DMS114 treated with DMSO at 0.1 percent for 48 hours (cell line): Measurements from ENCODE around the gene CD40.
A peak's percentile ranks its signal among the peaks of the same experiment; 100 is the strongest.

Source experiments
- DNase-seq: peaks from one replicate; lab custom pipeline; 2025; ENCODE audit not compliant: unreplicated experiment; lab: John Stamatoyannopoulos, UW

CD40 gene

GRCh38 chr20:46117704-46118467 is at the start of gene CD40:
CD40 (plus strand) TSS chr20:46118314; CDS start chr20:46118344, 30 bp downstream.
- DNase-seq = peak; percentile 65

- DNase-seq = no peak
Observed at GRCh38 chr20:46070215-46070900, 47.8 kb upstream of the CD40 start.

GRCh38 chr20:46071573-46071972 is 46.5 kb upstream of the CD40 start:
- no peak for DNase-seq

DNA sequence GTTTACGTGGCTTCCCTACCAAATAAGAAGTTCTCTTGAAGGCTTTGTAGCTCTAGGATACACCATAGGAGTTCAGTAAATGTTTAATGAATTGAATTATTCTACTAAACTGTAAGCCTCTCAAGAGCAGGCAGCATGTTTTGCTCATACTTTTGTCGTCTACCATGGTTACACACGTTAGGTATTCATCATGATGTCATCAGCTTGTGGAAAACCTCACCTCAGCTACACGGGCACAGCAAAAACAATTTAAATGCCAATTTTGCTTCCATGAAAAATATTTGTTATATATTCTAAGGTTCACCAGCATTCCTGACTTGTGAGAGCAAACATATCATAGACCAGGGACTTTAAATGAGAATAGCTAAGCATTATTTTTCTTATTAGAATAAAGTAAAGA is 45.1 kb upstream of the CD40 start:
- no peak for DNase-seq

DNA sequence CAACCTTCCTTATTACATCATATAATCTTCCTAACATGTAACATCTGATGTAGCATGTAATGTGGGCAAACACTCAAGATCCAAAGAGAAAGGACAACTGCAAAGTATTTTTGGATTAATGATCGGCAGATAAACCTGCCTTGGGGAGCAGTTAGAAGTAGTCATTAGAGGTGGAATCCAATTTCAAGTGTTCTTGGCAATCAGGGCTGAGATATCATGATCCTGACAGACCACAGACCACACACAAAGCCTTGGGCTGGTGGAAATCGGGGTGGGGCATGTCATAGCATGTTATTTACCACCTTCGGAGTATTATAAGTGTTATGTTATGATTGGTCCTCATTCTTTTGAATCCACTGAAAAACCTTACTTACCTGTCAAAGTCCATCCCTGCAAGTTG is 44.7 kb upstream of the CD40 start:
- no peak for DNase-seq

GRCh38 chr20:46074006-46074405 is 44.1 kb upstream of the CD40 start:
- DNase-seq = no peak

- DNase-seq = no peak
Observed at GRCh38 chr20:46076806-46077205, 41.3 kb upstream of the CD40 start.

DNA sequence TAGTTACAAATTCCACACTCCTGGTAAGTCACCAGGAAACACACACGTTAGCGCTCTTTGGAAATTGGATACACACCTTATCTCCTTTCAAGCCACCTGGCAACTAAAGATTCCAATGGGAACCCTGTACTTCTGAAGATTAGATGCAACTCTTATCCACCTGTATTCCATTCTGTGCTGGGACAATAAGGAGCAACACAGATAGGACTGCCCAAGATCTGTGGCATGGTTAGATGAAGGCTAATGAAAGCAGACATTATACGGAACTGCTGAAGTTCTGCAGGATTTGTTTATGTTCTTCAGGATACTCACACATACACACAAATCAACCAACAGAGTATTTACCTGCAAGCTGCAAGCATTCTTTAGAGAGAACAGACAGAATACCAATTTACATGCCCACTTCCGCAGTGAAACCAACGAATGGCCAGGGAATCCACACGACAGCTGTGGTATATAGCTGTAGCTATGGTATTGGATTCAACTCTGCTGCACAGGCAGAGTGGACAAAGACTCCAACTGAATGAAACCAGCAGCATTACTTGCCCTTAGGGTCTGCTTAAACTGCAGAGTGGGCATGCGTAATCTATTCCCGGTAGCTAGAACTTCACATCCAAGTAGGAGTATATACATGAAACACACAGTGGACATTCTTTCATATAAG is 40.3 kb upstream of the CD40 start:
- DNase-seq = no peak

DNA sequence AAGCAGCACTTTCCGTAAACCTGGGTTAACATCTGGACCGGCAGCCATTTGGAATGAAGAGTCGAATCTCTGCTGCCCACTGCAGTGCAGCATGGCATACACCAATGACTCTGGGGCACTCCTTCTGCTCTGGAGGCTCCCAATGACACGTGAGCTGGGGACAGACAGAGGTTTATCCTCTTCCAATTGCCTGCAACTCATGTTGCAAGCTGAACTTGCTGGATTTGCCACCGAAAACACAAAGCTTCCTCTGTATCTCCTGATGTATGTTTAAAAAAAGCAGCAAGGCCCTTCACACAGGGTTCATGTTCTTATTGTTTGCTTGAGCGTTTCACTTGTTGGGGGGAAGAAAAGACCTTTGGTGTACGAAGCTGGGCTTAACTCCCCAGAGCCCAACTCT is 39.2 kb upstream of the CD40 start:
- no peak for DNase-seq

DNA sequence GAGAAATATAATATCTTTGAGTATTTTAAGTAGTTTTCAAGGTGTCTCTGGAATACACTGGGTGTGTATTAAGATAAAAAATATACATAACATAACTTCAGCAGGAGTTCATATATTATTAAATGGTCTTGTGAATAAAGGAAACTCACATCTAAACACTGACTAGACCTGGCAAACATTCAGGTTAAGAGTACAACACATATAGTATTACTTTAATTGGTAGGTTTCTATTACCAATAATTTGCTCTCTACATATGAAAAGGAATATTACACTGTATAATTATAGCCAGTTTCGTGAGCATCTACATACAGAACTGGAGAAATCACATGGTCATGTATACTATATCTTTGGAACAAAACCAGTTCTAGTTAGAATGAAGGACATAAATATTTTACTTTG is 37.0 kb upstream of the CD40 start:
- no peak for DNase-seq

DNA sequence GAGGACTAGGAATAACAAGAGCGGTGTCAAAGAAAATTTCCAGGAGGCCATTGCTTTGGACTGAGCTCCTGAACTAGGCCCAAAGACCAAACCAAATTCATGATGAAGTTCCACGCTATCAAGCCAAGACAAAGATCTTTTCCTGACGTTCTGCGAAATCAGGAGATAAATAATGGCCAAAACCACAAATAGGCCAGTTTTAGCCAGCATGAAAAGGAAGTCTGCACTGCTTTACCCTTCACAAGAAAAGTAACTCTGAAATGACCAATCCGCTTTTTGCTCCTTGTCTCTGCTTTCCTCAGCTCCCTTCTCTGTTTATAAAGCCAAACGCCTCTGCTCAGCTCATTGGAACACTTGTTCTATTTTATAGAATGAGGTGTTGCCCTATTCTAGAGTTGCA is 35.0 kb upstream of the CD40 start:
- no peak for DNase-seq

DNA sequence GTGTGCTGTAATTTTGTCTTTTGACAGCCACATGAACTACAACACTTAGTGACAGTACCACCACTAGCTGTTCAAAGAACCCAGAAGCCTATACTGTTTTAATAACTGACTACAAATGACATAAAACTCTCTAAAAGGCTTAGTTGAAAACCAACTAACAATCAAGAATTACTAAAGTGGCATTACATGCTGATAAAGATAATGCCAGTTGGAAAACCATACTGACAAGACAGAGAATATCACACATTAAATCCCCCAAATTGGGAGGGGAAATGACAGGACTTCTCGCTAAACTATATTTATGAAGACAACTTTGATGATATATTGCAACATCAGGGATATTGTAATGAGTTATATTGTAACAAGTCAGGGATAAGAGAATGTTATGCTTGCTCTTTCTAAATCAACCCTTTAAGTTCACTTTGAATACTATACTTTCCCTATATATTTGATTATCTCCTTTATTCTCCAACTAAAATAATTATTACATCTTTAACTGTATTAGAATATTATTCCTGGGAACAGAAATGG is 34.5 kb upstream of the CD40 start:
- DNase-seq = no peak

GRCh38 chr20:46084805-46085178 is 33.3 kb upstream of the CD40 start:
- no peak for DNase-seq

- DNase-seq = no peak
Observed at GRCh38 chr20:46085179-46085851, 32.8 kb upstream of the CD40 start.

DNA sequence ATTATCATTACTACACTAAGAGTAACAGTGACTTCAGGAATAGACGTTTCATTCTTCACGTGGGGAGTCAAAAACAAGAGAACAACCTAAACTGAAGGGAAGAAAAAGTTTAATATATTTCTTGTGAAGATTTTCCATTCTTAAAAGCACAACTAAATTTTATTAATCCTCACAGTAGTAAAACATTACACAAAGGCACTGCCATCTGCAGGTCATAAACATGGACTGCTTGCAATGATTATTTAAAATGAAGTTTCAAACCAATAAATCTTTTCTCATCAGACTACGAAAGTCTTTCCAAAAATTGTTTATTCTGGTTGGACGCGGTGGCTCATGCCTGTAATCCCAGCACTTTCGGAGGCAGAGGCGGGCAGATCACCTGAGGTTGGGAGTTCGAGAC is 31.0 kb upstream of the CD40 start:
- no peak for DNase-seq

- peak; percentile 11 for DNase-seq
Observed at GRCh38 chr20:46088409-46089166, 29.5 kb upstream of the CD40 start.

- DNase-seq = no peak
Observed at GRCh38 chr20:46089167-46089416, 29.0 kb upstream of the CD40 start.

DNA sequence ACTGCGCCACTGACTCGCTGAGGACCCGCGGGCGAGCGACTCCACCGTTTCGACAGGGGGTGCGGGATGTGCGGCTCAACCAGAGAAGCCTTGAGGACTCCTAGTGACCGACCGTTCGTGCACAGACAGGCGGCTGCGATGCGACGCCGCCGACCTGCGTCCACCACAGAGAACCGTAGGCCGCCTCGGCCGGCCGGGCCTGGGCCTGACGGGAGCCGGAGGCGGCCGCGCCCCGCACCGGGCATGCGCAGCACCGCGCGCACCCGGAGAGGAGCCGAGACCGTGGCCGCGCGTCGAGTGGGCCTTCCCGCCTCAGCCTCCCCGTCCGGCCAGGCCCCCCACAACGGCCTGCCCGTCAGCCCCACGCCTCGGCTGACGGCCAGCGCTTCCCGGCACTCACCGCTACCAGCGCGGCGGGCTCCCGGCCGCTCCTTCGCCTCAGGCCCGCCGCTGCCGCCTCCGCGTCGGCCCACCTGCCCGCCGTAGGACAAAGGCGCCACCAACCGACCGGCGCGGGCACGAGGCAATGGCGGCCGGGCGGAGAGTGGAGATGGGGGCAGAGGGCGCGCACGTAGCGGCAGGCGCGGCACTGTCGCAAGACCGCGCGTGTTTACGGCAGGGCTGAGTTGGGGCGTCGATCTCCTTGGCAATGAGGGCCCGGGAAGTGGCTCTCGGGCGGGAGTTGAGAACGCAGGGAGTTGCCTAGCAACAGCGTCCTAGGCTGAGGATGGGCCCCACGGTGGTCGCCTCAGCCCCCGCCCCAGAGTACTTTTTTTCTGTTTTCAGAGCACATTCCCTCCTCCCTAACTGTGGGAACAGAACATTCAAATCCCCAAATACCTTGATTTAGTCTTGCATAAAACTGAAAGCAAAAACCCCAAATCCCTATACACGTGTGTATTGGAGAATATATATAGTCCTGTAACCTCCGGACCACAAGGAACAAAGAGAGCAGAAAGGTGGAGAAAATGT is 28.4 kb upstream of the CD40 start, which contains the start of gene NCOA5:
Gene NCOA5, minus strand, starts transcription at position 546 of the 972 bp plus-strand sequence. CDS start 10,538 bp downstream, outside the sequence.
- peak; percentile 84 for DNase-seq
